WTC11 (cell line): ENCODE measurements around the gene LSM3. TPM values are rescaled to one million over a fixed set of nuclear protein-coding genes. Genes with fewer than 3 reads are reported as not detected.

ENCODE experiments used
- FOXP1 ChIP-seq: sonication (generic); formaldehyde crosslinking; IDR thresholded peaks from 2 replicates; pipeline ENCODE4 v1.8.0; 2022; ENCODE audit warnings: missing genetic modification reagents, mild to moderate bottlenecking, moderate library complexity, borderline replicate concordance
- total RNA-seq: library from RNA; stranded (reverse); gene quantifications from 3 replicates; pipeline ENCODE4 v1.2.3, GENCODE V29; 2021
- TF ChIP-seq, protein P1 (sequence below): fragments of 250-450 bp; sonication (Bioruptor Pico); IDR thresholded peaks from 2 replicates; pipeline ENCODE4 v1.9.0; 2021; ENCODE audit warnings: mild to moderate bottlenecking

The LSM3 gene
- total RNA-seq, 1 experiment from 2014 or later = 21.4 TPM

- TF ChIP-seq, protein P1, sequence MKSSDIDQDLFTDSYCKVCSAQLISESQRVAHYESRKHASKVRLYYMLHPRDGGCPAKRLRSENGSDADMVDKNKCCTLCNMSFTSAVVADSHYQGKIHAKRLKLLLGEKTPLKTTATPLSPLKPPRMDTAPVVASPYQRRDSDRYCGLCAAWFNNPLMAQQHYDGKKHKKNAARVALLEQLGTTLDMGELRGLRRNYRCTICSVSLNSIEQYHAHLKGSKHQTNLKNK (CRISPR knock-in tag) = no peak
- no peak for TF ChIP-seq FOXP1 (CRISPR knock-in tag)
Observed at GRCh38 chr3:14248849-14249523, 70.4 kb downstream of the LSM3 start (continued).

Other genes with a start within 250 kb of the LSM3 start
- 20.9 to 27.5 TPM (median 21.4 TPM) in 3 replicates for gene CHCHD4, start 53.9 kb upstream of the LSM3 start, total RNA-seq
- 23.9 to 27.7 TPM (median 24.1 TPM) in 3 replicates for gene TMEM43, start 53.8 kb upstream of the LSM3 start, total RNA-seq
- 31.7 to 34.9 TPM (median 32.6 TPM) in 3 replicates for gene XPC, start 216 bp upstream of the LSM3 start, total RNA-seq
- gene SLC6A6, start 223.8 kb downstream of the LSM3 start, total RNA-seq = 144 to 211 TPM (median 147 TPM) in 3 replicates